Femur (tissue), 1 donor: ENCODE results near the gene PRKCSH.
"Not testable (repeated sequence)": the region's sequence is repeated elsewhere in the genome, so short reads cannot be mapped to it uniquely, and the experiment has no call there.

Experiments used
- DNase-seq: peaks from one replicate; pipeline ENCODE4 v3.0.0-alpha.2; 2017

The PRKCSH gene

DNA sequence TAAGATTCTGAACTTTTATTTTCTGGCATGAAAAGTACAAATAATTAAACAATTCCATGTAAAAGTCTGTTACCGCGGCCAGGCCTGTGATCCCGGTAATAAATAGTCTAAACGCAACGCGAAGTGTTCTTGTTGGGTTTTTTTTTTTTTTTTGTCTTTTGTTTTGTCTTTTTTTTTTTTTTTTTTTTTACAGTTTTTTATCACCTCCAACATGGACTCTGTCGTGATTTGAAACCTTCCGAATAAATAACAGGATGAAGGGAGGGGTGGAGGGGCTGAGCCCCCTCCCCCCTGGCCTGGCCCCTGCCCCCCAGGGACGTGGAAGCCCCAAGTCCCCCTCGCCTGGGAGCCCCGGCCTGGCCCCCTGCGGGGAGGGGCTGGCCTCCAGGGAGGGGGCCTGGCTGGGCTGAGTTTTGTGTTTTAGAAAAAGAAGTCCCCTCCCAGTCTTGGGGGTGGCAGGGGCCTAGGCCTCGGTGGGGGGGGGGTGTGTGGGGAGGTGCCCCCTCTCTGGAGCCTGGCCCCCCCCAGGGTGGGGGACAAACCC, 16.0 kb downstream of the PRKCSH start:
- DNase-seq = no peak

DNA sequence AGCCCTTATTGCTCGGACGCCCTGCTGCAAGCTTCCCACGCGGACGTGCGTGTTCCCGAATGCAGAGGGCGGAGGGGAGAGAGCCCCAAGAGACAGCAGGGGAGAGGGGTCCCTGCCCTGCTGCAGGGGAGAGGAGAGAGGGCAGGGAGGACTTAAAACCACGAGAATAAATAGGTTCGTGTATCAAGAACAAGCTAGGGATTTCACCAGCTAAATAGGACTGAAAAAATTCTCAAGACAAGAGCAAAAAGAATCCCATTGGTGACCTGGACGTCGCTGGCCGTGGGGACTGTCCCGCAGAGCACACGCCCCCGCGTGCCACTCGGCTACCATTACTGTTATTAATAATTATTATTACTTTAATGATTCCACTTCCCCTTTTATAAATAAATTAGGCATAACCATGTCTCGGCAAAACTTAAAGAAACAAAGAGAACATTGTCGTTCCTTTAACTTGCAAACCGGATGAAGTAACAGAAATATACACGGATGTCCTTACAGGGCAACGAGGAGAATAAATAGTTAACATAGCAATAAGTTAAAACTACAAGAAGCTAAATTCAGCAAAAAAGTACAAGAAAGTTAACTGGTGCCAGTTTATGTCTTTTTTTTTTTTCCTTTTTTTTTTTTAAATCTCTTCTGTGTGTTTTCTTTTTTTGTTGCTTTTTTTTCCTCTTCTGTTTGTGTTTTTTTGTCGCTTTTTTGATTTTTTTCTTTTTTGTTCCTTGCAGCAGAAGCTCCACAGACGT, 16.6 kb downstream of the PRKCSH start:
- DNase-seq = no peak

DNA sequence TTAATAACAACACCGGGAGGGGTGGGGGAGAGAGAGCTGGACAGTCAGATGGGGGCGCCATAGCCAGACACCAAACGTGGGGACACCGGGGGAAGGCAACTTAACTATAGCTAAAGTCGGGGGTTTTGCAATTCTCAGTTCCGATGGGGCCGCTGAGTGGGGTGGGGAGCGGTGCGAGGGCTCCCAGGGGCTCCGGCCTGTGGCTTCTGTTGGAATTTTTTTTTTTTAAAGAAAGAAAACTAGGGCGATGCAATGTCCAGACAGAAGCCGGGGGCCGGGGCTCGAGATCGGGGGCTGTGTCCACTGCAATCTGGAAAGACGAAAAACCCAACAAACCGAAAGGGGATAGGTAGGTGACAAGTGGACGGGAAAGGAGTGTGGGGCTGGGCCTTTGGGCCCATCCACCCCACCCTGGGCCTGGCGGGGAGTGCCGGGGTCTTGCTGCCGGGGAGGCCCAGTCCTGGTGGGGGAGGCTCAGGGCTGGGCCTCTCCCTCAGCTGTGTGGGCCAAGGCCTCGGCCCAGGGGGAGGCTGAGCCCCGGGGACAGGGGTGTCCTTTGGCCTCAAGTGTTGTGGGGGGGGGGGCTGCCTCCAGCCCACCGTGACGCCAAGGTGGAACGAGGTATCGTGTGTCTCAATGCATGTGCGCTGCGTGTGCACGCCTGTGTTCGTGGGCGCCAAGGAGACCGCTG, 17.3 kb downstream of the PRKCSH start:
- DNase-seq = no peak

DNA sequence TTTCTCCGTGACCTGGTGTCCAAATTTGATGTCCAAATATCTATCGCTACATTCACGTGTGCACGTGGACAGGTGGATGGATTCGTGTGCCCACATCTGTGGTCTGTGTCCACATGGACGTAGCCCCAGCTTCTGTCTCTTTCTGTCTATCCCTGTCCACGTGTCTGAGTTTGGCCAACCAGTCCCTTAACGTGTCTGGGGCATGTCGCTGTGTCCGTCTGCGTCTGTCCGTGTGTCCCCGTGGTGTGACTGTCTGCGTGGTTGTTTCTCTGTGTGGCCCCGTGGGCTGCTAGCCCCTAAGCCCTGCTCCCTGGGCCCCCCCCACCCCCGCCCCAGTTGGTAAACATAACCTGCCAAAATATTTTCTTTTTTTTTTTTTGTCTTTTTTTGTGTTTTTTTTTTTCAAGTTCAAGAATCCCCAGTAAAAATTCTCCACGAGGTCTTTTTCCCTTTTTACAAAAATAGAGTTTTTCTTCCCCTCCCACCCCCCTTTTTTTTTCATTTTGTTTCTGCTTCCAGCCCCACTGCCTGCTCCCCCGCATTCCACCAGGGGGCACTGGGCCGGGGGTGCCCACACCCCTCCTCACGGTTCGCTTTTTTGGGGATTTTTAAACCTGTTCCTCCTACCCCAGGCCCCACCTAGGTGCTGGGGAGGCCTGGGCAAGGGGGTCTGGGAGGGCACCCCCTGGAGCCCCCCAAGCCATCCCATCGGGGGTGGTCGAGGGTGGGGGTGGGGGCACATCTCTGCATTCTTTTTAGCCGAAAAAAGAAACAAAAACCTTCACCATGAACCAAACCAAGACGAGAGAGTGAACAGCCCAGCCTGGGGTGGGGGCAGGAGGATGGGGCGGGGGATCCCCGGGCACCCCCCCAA, 18.3 kb downstream of the PRKCSH start:
- no peak for DNase-seq

- not testable (repeated sequence) for DNase-seq
Measured at GRCh38 chr19:11455233-11455554, 19.8 kb downstream of the PRKCSH start.

DNA sequence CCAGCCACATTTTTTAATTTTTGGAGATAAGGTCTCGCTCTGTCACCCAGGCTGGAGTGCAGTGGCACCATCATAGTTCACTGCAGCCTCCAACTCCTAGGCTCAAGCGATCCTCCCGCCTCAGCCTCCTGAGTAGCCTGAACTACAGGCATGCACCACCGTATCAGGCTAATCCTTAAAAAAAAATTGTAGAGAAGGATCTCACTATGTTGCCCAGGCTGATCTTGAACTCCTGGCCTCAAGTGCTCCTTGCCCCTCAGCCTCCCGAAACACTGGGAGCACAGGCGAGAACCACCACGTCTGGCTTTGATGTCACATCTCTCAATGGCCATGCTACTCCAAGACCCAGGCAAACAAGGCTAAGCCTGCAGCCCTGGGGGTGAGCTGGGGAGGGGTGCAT, 21.2 kb downstream of the PRKCSH start:
- no peak for DNase-seq

DNA sequence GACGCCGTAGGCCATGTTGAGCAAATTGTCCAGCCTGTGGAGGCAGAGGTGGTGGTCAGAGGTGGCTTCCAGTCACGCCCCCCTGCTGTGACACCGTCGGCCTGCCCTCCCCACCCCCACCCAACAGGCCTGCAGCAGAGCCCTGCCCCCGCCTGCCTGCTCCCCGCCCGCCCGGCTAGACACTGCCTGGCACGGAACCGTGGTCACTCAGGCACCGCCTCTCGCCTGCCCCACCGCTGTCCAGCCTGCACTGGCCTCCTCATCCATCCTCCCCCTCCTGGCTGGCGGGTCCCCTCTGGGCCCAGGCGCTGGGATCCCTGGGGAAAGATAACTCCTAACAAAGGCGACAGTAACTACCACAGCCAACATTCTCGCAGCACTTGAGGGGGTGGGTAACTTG, 21.7 kb downstream of the PRKCSH start:
- no peak for DNase-seq

DNA sequence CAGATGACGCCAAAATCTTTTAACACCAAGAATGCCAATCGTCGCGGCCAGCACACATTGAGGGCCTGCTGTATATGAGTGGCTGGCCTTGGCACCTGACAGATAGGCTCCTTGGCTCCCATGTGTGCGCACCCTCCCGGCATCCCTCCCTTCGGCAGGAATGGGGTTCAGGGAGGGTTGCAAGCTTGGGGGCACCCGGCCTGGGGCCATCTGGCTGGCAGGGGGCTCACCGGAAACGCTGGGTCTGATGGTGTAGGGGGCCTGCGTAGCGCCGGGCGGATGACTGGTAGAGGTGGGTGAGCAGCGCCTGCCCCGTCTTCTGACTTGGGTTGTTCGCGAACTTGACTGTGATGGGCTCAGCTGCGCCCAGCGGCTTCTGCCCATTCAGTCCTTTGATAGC, 22.4 kb downstream of the PRKCSH start:
- DNase-seq = no peak

DNA sequence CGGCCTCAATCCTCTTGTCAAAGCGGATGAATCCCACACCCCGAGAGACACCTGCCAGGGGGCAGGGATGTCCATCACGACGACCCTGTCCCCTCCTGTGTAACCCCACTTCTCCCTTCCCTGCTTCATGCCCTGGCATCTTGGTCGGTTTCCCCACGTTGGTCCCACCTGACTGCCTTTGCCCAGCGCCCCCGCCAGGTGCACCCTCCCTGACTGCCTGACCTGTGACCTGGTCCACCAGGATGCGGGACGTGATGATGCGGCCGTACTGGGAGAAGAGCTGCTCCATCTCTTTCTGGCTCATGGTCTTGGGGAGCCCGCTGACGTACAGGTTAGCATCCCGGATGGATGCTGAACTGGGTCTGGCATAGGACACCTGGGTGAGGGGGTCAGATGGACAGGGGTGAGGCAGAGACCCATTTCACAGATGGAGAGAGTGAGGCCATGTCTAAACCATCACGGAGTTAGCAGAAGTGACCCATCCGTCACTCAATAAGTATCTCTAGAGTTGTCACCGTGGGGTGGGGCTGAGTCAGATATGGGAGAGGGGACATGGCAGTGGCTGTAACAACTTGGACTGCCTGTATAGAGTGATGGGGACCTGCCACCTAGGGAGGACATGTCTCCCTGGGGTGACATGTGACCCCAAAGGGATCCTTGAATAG, 22.9 kb downstream of the PRKCSH start:
- no peak for DNase-seq

- DNase-seq = not testable (repeated sequence)
Measured at GRCh38 chr19:11458912-11459311, 23.5 kb downstream of the PRKCSH start.

DNA sequence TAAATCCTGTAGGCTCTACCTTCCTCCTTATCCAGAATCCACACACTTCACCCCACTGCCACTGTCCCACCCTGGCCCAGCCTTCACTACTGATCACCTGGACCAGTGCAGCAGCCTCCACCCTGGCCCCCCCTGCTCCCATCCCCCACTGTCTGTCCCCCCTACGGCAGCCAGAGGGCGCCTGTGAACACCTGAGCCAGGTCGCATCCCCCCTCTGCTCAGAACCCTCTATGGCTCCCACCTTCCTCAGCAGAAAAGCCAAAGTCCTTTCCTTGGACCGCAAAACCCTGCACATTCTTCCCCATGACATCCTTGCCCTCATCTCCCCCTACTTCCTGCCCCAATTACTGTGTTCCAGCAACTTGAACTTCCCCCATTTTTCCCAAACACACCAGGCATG, 24.8 kb downstream of the PRKCSH start:
- no peak for DNase-seq

GRCh38 chr19:11461453-11461852, 26.0 kb downstream of the PRKCSH start:
- no peak for DNase-seq

DNA sequence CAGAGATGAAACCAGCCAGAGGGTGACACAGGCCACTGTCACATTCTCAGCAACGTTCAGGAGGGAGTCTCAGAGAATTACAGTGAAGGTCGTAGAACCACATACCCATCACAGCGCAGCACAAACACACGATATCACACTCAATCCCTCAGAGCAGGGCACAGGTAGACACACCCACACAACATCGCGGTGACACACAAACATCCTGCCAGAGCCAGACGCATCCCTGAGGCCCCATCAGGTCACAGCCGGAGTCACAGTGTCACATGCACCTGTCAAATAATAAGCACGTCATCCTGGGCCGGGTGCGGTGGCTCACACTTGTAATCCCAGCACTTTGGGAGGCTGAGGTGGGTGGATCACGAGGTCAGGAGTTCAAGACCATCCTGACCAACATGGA, 28.0 kb downstream of the PRKCSH start:
- no peak for DNase-seq

- no peak for DNase-seq
Measured at GRCh38 chr19:11464333-11465265, 29.2 kb downstream of the PRKCSH start.

- DNase-seq = no peak
Measured at GRCh38 chr19:11465600-11465999, 30.2 kb downstream of the PRKCSH start.

- not testable (repeated sequence) for DNase-seq
Measured at GRCh38 chr19:11468266-11468845, 32.9 kb downstream of the PRKCSH start.

DNA sequence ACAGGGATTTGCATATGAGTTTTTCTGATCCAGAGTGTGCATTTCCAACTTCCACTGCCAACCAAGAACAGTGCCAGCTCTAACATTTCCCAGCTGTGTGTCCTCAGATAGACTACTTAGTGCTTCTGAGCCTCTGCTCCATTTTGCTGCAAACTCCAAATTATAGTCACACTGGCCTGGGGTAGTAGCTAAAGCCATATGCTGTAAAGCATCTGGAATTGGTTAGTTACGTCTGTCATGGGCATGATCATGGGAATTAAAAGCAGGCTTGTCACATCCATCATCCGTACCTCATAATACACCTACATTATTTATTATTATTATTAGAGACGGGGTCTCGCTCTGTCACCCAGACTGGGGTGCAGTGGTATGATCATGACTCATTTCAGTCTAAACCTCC, 38.3 kb downstream of the PRKCSH start:
- no peak for DNase-seq

GRCh38 chr19:11475343-11475742, 39.9 kb downstream of the PRKCSH start:
- not testable (repeated sequence) for DNase-seq

GRCh38 chr19:11475861-11476260, 40.4 kb downstream of the PRKCSH start:
- no peak for DNase-seq

GRCh38 chr19:11478167-11479089, 43.0 kb downstream of the PRKCSH start:
- DNase-seq = no peak
